ENCODE data around the gene COMMD6. TPM values are rescaled to one million over a fixed set of nuclear protein-coding genes. Genes with fewer than 3 reads are reported as not detected.

COMMD6 gene
- total and polyA plus RNA-seq, 11 donors: 19.8 to 155 (median 126) TPM

- no peak overlapping the region for H3K4me3 ChIP-seq
- no peaks in the 10 kb centered on the region for H3K9me3 ChIP-seq
- peaks cover 0 to 4% (median 0%) of the 10 kb centered on the region in 12 donors for H3K4me1 ChIP-seq
- DNase-seq (no peak), ATAC-seq (peak in 2 of 4 donors; percentile 33 to 49)
- peak overlapping the region in 1 of 12 donors; percentile 49 for H3K27ac ChIP-seq
- no peaks in the 10 kb centered on the region for H3K27me3 ChIP-seq
- no peaks in the 10 kb centered on the region for H3K36me3 ChIP-seq
- WGBS, 4 donors: 78 to 85% (median 81%) methylated on average over 3 of the region's 3 CpGs
- TF ChIP-seq, protein P1, sequence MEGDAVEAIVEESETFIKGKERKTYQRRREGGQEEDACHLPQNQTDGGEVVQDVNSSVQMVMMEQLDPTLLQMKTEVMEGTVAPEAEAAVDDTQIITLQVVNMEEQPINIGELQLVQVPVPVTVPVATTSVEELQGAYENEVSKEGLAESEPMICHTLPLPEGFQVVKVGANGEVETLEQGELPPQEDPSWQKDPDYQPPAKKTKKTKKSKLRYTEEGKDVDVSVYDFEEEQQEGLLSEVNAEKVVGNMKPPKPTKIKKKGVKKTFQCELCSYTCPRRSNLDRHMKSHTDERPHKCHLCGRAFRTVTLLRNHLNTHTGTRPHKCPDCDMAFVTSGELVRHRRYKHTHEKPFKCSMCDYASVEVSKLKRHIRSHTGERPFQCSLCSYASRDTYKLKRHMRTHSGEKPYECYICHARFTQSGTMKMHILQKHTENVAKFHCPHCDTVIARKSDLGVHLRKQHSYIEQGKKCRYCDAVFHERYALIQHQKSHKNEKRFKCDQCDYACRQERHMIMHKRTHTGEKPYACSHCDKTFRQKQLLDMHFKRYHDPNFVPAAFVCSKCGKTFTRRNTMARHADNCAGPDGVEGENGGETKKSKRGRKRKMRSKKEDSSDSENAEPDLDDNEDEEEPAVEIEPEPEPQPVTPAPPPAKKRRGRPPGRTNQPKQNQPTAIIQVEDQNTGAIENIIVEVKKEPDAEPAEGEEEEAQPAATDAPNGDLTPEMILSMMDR (IDR thresholded peaks at IDR 0.05): no peak
- intact Hi-C loops (cut with DNase I): no loop called here
These were observed 32.3 kb downstream of the COMMD6 start for GRCh38 chr13:75505327-75505726.

DNA sequence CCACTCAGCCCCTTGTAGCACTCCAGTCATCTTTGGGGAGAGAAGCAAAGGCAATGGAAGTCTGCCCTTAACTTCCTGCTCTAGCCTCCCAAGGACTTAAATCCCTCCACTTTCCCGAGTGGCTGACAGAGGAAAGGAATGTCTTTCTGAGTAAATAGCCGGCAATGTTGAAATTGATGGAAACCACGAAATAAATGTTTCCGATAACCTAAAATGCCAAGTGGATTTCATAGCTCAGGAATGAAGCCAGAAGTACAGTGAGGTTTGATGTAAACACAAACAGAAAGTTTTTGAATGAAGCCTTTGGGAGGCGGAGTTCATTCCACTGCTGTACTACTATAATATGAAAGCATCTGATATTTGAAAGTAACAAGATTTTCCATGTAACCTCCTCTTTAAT is 41.7 kb downstream of the COMMD6 start:
- no peak overlapping the region for H3K27ac ChIP-seq
- H3K4me1 ChIP-seq: no peaks in the 10 kb centered on the region
- H3K9me3 ChIP-seq: no peaks in the 10 kb centered on the region
- no peak for DNase-seq
- H3K4me3 ChIP-seq: no peak overlapping the region
- 86 to 90% (median 87%) methylated on average over 5 of the region's 5 CpGs for WGBS, 4 donors
- no peak for ATAC-seq
- no peaks in the 10 kb centered on the region for H3K36me3 ChIP-seq
- intact Hi-C loops (cut with DNase I): no loop called here
- no peak for TF ChIP-seq POLR2A (IDR thresholded peaks at IDR 0.05)
- TF ChIP-seq, protein P1 (IDR thresholded peaks at IDR 0.05): no peak
- no peaks in the 10 kb centered on the region for H3K27me3 ChIP-seq

DNA sequence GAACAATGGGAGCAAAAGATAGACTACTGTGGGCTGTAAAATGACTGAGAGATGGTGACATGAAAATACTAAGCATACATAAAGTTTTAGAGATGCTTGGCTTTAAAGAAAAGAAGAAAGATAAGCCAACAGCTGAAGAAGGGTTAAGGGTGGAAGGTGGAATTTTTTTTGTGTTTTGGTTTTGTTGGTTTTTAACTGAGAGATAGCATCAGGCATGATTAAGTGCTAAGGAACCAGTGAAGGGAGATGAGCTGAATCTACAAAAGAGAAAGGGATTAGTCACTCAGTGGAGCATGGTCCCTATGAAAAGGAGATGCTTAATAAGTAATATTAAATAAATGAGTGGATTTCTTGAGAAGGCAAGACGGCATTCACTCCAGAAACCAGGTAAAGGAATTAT is 43.1 kb downstream of the COMMD6 start:
- Histone ChIP-seq H3K36me3 (no peaks in the 10 kb centered on the region), H3K4me1 (no peaks in the 10 kb centered on the region), H3K27me3 (no peaks in the 10 kb centered on the region), H3K27ac (no peak overlapping the region), H3K9me3 (no peaks in the 10 kb centered on the region), H3K4me3 (no peak overlapping the region)
- no peak for DNase-seq
- WGBS, 4 donors: 68 to 94% (median 88%) methylated on average over 1 of the region's 1 CpG
- ATAC-seq: no peak
- TF ChIP-seq, protein P1 (IDR thresholded peaks at IDR 0.05): no peak
- TF ChIP-seq POLR2A (IDR thresholded peaks at IDR 0.05): no peak
- intact Hi-C loops (cut with DNase I): no loop called here

DNA sequence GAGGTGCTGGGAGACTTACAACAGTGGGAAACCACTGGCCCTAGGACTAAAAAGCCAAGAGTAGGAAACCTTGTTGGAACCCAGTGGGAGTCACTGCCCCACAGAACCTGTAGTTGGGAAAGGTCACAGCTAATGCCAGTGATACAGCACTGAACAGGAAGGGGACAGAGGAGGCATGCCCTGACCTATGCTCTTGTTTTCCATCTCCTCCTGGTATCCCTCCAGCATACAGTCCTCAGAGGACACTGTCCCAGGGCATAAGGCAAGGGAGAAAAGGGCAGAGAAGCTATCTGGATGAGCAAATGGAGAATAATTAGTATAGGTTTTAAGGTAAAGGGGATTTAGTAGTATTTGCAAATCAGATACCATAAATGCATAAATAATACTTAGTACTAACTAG is 44.5 kb downstream of the COMMD6 start:
- no peak for ATAC-seq

More for the DNA sequence above, 44.5 kb downstream of the COMMD6 start:
- intact Hi-C loops (cut with DNase I): no loop called here
- H3K9me3 ChIP-seq: no peaks in the 10 kb centered on the region
- DNase-seq: no peak
- H3K27ac ChIP-seq: no peak overlapping the region
- H3K27me3 ChIP-seq: no peaks in the 10 kb centered on the region
- H3K4me1 ChIP-seq: no peaks in the 10 kb centered on the region
- no peak for TF ChIP-seq POLR2A (IDR thresholded peaks at IDR 0.05)
- TF ChIP-seq, protein P1 (IDR thresholded peaks at IDR 0.05): no peak
- H3K36me3 ChIP-seq: no peaks in the 10 kb centered on the region
- no peak overlapping the region for H3K4me3 ChIP-seq

Data from heart left ventricle (tissue), 16 donors.